Caco-2 (cell line): Measurements from ENCODE around the gene TECR. TPM values are rescaled to one million over a fixed set of nuclear protein-coding genes. Genes with fewer than 3 reads are reported as not detected.

Source experiments
- BruUV-seq: library from RNA; stranded (reverse); fragments of 400-500 nt; replicated peaks from 2 replicates; lab custom pipeline; 2021; lab: Mats Ljungman, UMichigan
- CTCF ChIA-PET: fragments of 300-600 bp; sonication (Branson Sonifier 250); formaldehyde crosslinking; loops from one replicate; lab custom pipeline; 2022; ENCODE audit warnings: antibody characterized with exemption; lab: Charles Lee
- POLR2A ChIA-PET: fragments of 300-600 bp; sonication (Branson Sonifier 250); formaldehyde crosslinking; loops from one replicate; lab custom pipeline; 2022; ENCODE audit warnings: antibody characterized with exemption; lab: Charles Lee
- DNase-seq, 2 experiments: peaks; one replicate each; pipeline versions ENCODE4 v3.0.0 to v3.0.0-alpha.2; 2020 to 2022
- H3K27me3 ChIP-seq: replicated peaks from 2 replicates; pipeline ENCODE4 v1.6.0; 2011; ENCODE audit warnings: low read length; ENCODE audit not compliant: control insufficient read depth, insufficient read depth
- H3K36me3 ChIP-seq: 2 replicates; pipeline ENCODE4 v1.5.1; 2011; ENCODE audit warnings: low read length; ENCODE audit not compliant: control insufficient read depth, insufficient read depth
- H3K4me1 ChIP-seq: fragments of 250-450 bp; sonication (Bioruptor Pico); 2 replicates; pipeline ENCODE4 v1.5.1; 2020; ENCODE audit warnings: mild to moderate bottlenecking
- H3K4me3 ChIP-seq: 2 replicates; pipeline ENCODE4 v1.5.1; 2011; ENCODE audit warnings: low read depth, mild to moderate bottlenecking, control low read depth, low read length
- H3K9me3 ChIP-seq: fragments of 250-450 bp; sonication (Bioruptor Pico); 2 replicates; pipeline ENCODE4 v1.5.1; 2020; ENCODE audit warnings: mild to moderate bottlenecking, moderate library complexity
- H3K27ac Mint-ChIP-seq: one replicate; pipeline ENCODE4 v1.8.0; 2022; ENCODE audit warnings: mixed read lengths; ENCODE audit not compliant: unreplicated experiment
- H3K27me3 Mint-ChIP-seq: one replicate; pipeline ENCODE4 v1.8.0; 2022; ENCODE audit warnings: mixed read lengths; ENCODE audit not compliant: insufficient read depth, unreplicated experiment
- H3K36me3 Mint-ChIP-seq: one replicate; pipeline ENCODE4 v1.8.0; 2022; ENCODE audit warnings: mild to moderate bottlenecking, mixed read lengths; ENCODE audit not compliant: insufficient read depth, unreplicated experiment
- H3K4me1 Mint-ChIP-seq: one replicate; pipeline ENCODE4 v1.8.0; 2022; ENCODE audit warnings: low read depth, mixed read lengths; ENCODE audit not compliant: unreplicated experiment
- H3K4me3 Mint-ChIP-seq: one replicate; pipeline ENCODE4 v1.8.0; 2022; ENCODE audit warnings: mild to moderate bottlenecking, moderate library complexity, mixed read lengths; ENCODE audit not compliant: unreplicated experiment
- H3K9me3 Mint-ChIP-seq: one replicate; pipeline ENCODE4 v1.8.0; 2022; ENCODE audit warnings: mixed read lengths; ENCODE audit not compliant: unreplicated experiment
- CTCF ChIP-seq, 2 experiments: fragments of 200-600 bp in 1 of 2; IDR thresholded peaks; 1 replicate in 1 of 2; 2 replicates in 1 of 2; pipeline versions ENCODE4 v1.5.1 to v1.8.0; 2011 to 2022; ENCODE audit warnings: antibody characterized with exemption in 1 of 2, control low read depth in 1 of 2, inconsistent platforms in 1 of 2, low read depth in 1 of 2, low read length in 1 of 2, mild to moderate bottlenecking in 1 of 2, moderate library complexity in 1 of 2; ENCODE audit not compliant: insufficient read depth in 1 of 2, severe bottlenecking in 1 of 2, unreplicated experiment in 1 of 2
- intact Hi-C: fragments of 100-400 bp; cut with micrococcal nuclease; formaldehyde crosslinking; loops from one replicate; pipeline ENCODE4 v1.10.0; 2022; ENCODE audit not compliant: unreplicated experiment
- total RNA-seq: library from RNA; stranded (reverse); gene quantifications from 2 replicates; pipeline ENCODE4 v1.2.3, GENCODE V29; 2022

TECR gene
- total RNA-seq, 1 experiment from 2014 or later = 300 TPM

GRCh38 chr19:14510311-14511228 lies 18.8 kb upstream of the TECR start:
- POLR2A ChIA-PET = interaction anchor here (0.6 to 0.7 kb wide), 2 partner anchors 14 to 67 kb away, joined by 3 to 4 read pairs; no protein-coding TSS in a partner anchor
- Histone ChIP-seq H3K9me3 (no peaks in the 10 kb centered on the region), H3K36me3 (peaks cover 4% of the 10 kb centered on the region), H3K27me3 (no peaks in the 10 kb centered on the region), H3K4me1 (peaks cover 40% of the 10 kb centered on the region), H3K4me3 (no peak overlapping the region)
- Mint-ChIP-seq H3K9me3 (no peaks in the 10 kb centered on the region), H3K27ac (peak overlapping the region; percentile 80), H3K27me3 (no peaks in the 10 kb centered on the region), H3K4me3 (no peak overlapping the region), H3K4me1 (peaks cover 30% of the 10 kb centered on the region), H3K36me3 (peaks cover 31% of the 10 kb centered on the region)
- CTCF ChIA-PET = interaction anchor here (0.7 kb wide), 1 partner anchor 11 kb away, joined by 4 read pairs; no protein-coding TSS in a partner anchor
- intact Hi-C loops = no loop called here
- TF ChIP-seq CTCF (IDR thresholded peaks at IDR 0.05; ENCODE audit: insufficient read depth in 1 of 2, low read depth in 1 of 2, low read length in 1 of 2, severe bottlenecking in 1 of 2, unreplicated experiment in 1 of 2) = no peak
- DNase-seq = no peak
- BruUV-seq = no TSS peak

- ChIA-PET POLR2A (no interaction called here), CTCF (no interaction called here)
- Mint-ChIP-seq H3K36me3 (peaks cover 31% of the 10 kb centered on the region), H3K4me3 (no peak overlapping the region), H3K27ac (peak overlapping the region; percentile 80), H3K9me3 (no peaks in the 10 kb centered on the region), H3K27me3 (no peaks in the 10 kb centered on the region), H3K4me1 (peaks cover 24% of the 10 kb centered on the region)
- Histone ChIP-seq H3K9me3 (no peaks in the 10 kb centered on the region), H3K4me3 (no peak overlapping the region), H3K4me1 (peaks cover 37% of the 10 kb centered on the region), H3K27me3 (no peaks in the 10 kb centered on the region), H3K36me3 (peaks cover 7% of the 10 kb centered on the region)
- DNase-seq = no peak
- intact Hi-C loops = no loop called here
- no TSS peak for BruUV-seq
- no peak for TF ChIP-seq CTCF (IDR thresholded peaks at IDR 0.05; ENCODE audit: insufficient read depth in 1 of 2, low read depth in 1 of 2, low read length in 1 of 2, severe bottlenecking in 1 of 2, unreplicated experiment in 1 of 2)
These were observed 18.2 kb upstream of the TECR start for GRCh38 chr19:14511229-14511593.

GRCh38 chr19:14512406-14512961 lies 16.9 kb upstream of the TECR start:
- Histone ChIP-seq H3K27me3 (no peaks in the 10 kb centered on the region), H3K9me3 (no peaks in the 10 kb centered on the region), H3K4me3 (no peak overlapping the region), H3K36me3 (peaks cover 7% of the 10 kb centered on the region), H3K4me1 (peaks cover 32% of the 10 kb centered on the region)
- H3K27ac Mint-ChIP-seq = no peak overlapping the region
- peaks cover 42% of the 10 kb centered on the region for H3K36me3 Mint-ChIP-seq
- DNase-seq = no peak
- intact Hi-C loops = no loop called here
- CTCF ChIA-PET = interaction anchor here (0.7 kb wide), 1 partner anchor 22 kb away, joined by 11 read pairs; no protein-coding TSS in a partner anchor
- no peak for TF ChIP-seq CTCF (IDR thresholded peaks at IDR 0.05; ENCODE audit: insufficient read depth in 1 of 2, low read depth in 1 of 2, low read length in 1 of 2, severe bottlenecking in 1 of 2, unreplicated experiment in 1 of 2)
- H3K27me3 Mint-ChIP-seq = no peaks in the 10 kb centered on the region
- H3K4me1 Mint-ChIP-seq = peaks cover 16% of the 10 kb centered on the region
- no TSS peak for BruUV-seq
- POLR2A ChIA-PET = no interaction called here
- H3K9me3 Mint-ChIP-seq = no peaks in the 10 kb centered on the region
- H3K4me3 Mint-ChIP-seq = no peak overlapping the region
